ENCODE measurements around the gene BBLN.

Gene BBLN

GRCh38 chr9:128145536-128145935, 14.5 kb upstream of the BBLN start:
- DNase-seq (ENCODE audit: low spot score), result no peak

GRCh38 chr9:128145951-128146351, 14.1 kb upstream of the BBLN start:
- no peak for DNase-seq (ENCODE audit: low spot score)

GRCh38 chr9:128146591-128147120, 13.4 kb upstream of the BBLN start:
- no peak for DNase-seq (ENCODE audit: low spot score)

GRCh38 chr9:128148509-128149000, 11.5 kb upstream of the BBLN start:
- no peak for DNase-seq (ENCODE audit: low spot score)

GRCh38 chr9:128149001-128149701, 10.9 kb upstream of the BBLN start, which contains the start of gene LCN2:
TSS of gene LCN2 (plus strand) at chr9:128149453. CDS start at chr9:128149526, 73 bp downstream.
- no peak for DNase-seq (ENCODE audit: low spot score)

GRCh38 chr9:128149951-128150593, 10.0 kb upstream of the BBLN start:
- no peak for DNase-seq (ENCODE audit: low spot score)

GRCh38 chr9:128150594-128151308, 9.3 kb upstream of the BBLN start:
- no peak for DNase-seq (ENCODE audit: low spot score)

- DNase-seq (ENCODE audit: low spot score), result no peak
Observed at GRCh38 chr9:128151309-128152132, 8.5 kb upstream of the BBLN start.

GRCh38 chr9:128152133-128153059, 7.7 kb upstream of the BBLN start:
- no peak for DNase-seq (ENCODE audit: low spot score)

- DNase-seq (ENCODE audit: low spot score), result no peak
Observed at GRCh38 chr9:128153060-128153946, 6.8 kb upstream of the BBLN start.

- DNase-seq (ENCODE audit: low spot score), result no peak
Observed at GRCh38 chr9:128153947-128154695, 5.9 kb upstream of the BBLN start.

- no peak for DNase-seq (ENCODE audit: low spot score)
Observed at GRCh38 chr9:128155736-128156500, 4.1 kb upstream of the BBLN start.

GRCh38 chr9:128159522-128159783, 612 bp upstream of the BBLN start:
- DNase-seq (ENCODE audit: low spot score), result peak; percentile 52

- DNase-seq (ENCODE audit: low spot score), result peak; percentile 5
Observed at GRCh38 chr9:128160603-128160987, 530 bp downstream of the BBLN start.

GRCh38 chr9:128161215-128161902, 1.3 kb downstream of the BBLN start:
- no peak for DNase-seq (ENCODE audit: low spot score)

- DNase-seq (ENCODE audit: low spot score), result no peak
Observed at GRCh38 chr9:128162215-128163026, 2.4 kb downstream of the BBLN start.

- no peak for DNase-seq (ENCODE audit: low spot score)
Observed at GRCh38 chr9:128163027-128163515, 3.0 kb downstream of the BBLN start.
